GM18907 (cell line): Measurements from ENCODE around the gene SLC22A23.

ENCODE experiments used
- ATAC-seq: cut with Tn5 transposase; IDR thresholded peaks from one replicate; pipeline ENCODE4 v1.9.1; 2021; ENCODE audit warnings: mild to moderate bottlenecking, moderate library complexity; ENCODE audit not compliant: unreplicated experiment

Gene SLC22A23

DNA sequence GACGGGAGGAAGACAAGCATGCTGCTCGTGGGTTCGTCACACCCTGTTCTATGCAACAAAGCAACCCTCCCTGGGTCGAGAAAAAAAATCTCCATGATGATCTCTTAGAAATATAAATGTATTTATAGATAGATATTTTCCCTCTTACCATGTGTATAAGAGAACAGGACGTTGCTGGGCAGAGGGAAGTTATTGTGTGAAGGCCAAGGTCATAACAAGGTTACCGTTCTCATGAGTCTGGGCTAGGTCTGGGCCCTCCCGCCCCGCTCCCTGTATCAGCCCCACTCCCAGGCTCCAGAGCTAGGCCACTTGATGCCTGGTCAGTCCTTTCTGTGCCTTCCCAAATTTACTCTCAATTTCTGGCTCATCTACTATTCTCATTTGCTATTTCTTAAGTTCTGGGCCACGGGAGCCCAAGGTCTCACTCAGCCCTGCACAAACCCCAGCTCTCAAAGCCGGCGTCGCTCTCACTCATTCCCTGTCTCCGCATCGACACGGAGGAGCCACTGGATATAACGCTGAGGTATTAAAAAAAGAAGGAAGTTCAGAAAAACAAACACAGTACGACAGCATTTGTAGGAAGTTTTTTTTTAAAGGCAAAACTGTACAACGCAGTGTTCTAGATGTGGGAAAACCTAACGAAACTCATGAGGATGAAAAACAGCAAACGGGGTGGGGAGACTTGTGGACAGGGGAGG, 101.3 kb downstream of the SLC22A23 start:
- ATAC-seq, result no peak

DNA sequence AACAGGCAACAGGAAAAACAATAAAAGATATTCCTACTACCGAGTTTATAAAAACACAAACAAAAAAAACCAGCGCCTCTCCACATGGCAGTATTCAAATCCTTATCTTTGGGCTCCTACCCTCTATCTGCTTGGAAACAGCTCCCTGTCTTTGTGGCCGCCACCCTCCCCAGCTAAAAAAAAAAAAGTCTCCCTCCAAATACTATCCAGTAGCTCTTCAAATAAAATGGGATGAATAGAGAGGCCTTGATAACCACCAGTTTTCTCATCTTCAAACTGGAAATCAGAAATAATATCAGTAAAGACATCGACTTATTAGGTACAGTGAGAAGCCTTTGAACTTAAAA, 101.9 kb downstream of the SLC22A23 start:
- ATAC-seq, result no peak

DNA sequence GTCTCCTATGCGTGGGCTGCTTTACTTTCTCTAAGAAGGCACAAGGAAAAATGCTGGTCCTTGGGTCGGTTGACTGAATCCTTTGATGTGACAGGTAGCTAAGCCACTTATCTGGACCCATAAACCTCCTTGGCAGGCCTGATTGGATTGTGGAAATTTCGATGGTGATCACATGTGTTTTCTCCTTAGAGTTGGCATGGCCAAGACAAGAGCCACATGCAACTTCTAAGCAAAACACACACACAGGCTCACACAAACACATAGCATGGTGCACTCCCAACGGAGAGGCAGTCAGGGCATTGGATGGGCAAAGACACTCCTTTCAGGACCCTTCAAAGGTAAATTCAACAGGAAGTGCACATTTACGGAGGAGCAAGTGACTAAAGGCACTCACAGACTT, 102.9 kb downstream of the SLC22A23 start:
- ATAC-seq, result no peak

DNA sequence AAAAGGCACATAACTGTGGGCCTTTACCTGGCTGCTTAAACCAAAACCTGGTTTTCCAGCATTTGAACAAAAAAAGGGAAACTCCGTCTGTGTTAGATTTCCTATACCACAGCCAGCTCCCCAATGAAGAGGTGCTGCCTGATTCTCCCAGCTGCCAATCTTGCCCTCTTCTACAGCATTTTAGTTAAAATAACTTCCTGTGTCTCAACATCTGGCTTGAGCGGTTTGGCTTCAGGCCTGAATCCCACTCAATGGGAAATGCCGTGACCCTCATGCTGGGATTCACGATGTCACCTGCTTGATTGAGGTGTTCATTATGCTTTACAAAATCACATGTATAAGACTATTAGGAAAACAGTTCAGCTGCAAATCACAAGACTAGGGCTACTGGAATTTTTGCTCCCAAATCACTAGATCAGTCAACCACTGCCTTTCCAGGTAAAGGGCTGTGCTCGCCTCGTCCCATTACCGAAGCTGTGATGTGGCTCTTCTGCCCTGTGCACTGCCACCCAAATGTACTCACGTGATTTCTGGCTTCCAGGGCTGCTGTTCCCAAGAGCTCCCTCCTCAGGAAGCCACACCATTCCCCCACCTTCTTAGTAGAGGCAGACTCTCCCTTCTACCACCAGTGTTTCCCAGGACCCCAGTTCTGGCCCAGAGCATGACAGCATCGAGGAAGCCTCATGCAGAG, 103.5 kb downstream of the SLC22A23 start:
- no peak for ATAC-seq

DNA sequence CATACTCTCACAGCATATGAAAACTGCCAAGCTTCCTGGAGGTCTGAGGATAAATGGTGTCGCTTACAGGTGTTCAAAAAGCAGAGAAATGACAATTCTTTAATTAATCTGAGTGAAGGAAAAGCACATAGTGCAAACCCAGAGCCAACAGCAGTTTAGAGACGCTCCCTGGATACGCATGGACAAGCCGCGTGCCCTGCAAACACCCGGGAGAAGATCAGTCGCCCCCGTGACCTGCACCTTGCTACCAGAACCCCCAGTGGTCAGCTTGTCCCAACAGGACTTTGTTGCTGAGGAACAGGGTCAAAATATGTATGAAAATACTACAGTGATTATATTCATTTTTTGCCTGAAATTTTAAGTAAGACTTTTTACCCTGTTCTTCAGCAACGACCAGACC, 104.2 kb downstream of the SLC22A23 start:
- ATAC-seq, result no peak

DNA sequence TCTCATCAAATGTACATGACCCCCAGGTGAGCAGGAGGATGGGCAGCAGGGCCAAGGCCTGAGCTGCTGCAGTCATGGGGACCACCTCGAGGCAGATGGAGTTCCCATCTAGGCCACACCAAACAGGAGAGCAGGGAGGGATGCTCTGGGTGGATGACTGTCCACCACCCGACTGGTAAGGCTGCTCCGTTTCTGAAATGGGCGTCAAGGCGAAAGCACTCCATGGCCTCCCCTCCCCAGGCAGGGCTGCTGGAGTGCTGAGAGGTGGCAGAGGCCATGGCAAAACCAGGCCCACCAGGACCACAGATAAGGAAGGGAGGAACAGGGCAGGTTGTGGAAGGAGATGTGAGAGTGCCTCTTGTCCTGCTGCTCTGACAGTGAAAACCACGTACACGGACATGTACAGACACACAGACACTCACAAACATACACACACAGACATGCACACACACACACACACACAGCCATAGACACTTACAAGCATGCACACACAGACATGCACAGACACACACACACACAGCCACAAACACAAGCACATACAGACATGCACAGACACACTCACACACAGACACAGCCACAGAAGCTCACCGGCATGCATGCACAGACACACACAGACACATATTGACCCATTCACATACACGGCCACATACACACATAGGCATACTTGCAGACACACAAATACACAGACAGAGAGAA, 104.9 kb downstream of the SLC22A23 start:
- no peak for ATAC-seq

DNA sequence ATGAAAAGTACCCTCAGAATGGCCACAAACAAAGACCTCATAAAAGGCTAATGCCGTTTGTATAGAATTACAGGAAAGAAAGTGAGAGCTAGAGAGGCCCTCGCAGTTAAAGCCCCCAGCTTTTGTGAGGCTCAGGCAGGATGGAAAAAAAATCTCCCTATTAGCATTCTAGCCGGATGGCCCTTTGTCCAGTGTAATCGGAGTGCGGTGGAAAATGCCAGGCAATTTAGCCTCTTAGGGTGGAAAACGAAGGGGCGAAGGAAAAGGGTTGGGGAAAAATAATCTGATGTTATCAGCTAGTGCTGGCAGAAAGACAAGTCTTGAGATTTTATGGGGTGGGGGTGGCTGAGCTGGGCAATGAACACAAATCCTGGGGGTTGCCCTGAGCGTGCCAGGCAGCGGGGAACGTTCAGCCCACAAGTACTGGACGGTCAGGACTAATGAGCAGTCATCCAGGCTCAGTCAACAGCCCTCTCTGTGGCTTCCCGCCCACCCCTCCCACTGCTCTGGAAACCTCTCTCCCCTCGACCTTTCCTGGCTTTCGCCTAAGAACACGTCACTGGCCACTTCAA, 105.7 kb downstream of the SLC22A23 start:
- ATAC-seq, result no peak

DNA sequence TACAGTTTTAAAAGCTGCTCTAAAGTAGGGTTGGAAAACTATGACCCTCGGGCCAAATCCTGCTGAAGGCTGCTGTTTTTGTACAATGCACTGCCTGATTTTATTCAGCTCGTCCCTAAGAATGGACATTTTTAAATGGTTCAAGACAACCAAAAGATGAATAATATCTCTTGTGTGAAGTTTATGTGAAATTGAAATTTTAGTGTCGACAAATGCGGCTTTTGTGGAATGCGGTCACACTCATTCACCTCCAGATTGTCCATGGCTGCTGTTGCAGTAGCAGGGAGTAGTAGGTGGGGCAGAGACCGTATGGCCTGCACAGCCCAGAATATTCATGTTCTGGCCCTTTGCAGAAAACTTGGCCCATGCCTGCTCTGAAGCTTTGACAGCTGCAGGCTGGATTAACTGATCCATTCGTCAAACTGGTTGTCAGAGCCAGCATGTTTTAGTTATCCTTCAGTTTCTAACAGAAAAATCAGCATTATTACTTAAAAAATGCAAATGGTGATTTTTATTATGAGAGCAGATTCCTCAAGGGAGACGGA, 106.5 kb downstream of the SLC22A23 start:
- no peak for ATAC-seq

DNA sequence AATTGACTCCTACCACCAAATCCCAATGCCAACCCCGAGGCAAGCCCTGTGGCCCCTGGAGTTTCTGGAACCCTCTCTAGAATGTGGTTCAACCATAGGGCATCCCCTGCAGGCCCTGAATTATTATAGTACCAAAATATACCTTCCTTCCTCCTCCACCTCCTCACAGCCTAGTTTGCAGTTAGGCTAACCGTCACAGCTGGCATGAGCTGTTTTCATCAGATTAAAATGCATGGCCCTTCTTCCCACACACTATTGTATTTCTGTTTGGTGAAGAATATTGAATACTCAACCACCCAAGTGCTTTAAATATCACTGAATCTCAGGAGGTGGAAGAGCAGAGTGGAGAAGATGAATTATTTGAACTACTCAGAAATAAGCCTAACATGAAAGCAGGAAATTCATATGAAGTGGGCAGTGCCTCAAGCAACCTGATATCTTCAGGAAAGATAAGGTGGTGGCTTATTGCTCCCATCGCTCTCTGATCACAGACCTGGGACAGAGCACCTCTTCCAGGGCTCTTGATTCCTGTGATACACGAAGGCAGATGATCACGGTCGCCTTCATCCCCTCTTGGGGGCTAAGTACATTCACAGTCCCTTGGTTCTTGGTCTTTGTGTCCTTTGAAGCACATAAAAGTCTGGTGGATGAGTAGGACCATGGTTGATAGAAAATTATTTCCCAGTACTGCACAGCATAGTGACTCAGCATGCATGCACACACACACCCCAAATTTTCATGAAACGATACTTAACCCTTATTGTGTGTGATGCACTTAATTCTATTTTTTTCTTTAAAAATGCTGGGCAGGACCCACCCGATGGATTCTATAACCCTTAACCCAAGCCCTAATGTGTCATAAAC, 107.2 kb downstream of the SLC22A23 start:
- ATAC-seq, result no peak

DNA sequence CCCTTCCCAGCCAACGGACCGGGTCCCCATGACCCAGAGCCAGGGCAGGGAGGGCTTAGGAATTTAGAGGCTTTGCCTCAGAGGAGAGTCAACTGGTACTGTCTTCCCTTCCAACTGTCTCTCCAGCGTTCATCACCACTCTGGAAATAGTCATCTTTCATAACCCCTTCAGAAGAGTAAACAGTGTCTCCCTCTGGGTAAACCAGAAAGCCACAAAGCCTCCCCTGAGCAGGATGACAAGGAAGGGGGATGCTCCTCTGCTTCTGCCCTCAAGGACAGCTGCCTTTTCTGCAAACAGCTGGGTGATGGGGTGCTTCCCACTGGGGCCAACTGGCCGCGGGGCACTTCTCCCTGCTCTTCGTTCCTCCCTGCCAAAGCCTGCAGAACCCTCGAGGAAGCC, 108.0 kb downstream of the SLC22A23 start:
- ATAC-seq, result no peak

DNA sequence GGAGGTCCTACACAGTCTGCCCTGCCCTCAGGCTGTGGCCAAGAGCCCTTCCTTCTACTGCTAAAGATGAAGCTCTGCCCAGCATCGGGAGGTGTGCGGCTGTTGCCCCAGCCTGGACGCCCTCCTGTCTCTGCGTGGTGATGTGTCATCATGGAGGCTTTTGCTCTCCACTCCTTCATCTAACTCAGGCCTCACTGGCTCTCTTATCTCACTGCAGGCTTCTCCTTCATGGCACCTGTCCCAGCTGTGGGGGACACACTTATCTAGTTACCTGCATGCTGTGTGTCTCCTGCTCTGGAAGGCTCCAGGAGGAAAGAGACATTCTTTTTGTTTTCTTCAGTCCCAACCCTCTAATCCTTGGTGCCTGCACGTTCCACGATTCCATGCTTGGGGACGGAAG, 109.0 kb downstream of the SLC22A23 start:
- ATAC-seq, result no peak

DNA sequence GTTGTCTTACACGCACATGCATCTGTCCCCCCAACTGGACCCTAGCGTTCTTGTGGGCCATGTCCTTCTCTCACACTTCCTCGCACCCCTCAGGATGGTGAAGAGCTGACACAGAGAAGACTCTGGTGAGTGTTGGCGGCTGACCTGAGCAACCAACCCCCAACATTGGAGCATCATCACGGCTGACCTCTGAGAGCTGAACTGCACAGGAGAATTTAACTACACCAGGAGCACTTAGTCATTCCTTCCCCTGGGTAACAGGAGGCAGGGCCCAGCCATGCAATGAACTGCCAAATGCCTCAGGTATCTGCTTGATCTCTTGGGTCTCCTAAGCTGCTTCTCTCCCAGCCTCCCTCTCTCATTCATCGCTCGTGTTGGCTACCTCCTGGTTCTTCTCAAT, 109.6 kb downstream of the SLC22A23 start:
- ATAC-seq, result no peak

DNA sequence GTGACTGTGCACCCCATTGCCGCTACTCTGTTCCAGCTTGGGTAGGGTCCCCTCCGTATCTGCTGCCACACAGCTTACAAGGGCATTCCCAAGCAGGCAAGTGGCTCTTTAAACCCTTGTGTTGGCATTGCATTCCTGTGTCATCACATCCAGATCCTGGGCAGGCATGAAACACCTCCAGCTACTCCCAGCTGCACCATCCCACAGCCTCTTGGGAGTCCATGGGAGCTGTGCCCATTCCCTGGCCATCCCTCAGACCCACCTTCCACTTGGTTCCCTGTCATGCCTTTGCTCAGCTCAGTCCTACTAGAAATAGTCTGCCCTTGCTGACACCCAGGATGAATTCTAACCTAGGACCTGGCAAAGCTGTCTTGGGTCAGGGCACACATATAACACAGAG, 110.4 kb downstream of the SLC22A23 start:
- no peak for ATAC-seq

DNA sequence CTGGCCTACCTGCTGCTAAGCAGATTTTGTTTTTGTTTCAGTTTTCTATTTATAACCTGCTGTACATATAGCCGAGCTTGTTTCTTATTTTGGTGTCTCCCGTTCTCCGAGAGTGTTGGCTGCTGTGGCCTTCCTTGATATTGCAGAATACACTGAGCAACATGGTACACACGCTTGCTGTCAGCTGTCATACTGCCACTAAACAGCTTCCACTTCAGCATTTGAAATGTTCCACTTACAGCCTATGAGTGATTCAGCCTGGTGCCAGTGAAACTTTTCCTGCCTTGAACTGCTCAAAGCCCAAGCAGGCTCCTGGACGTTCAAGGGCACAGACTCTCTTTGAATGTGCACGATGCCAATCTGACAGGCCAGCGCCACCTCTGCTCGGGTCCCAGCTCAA, 111.0 kb downstream of the SLC22A23 start:
- ATAC-seq, result no peak

DNA sequence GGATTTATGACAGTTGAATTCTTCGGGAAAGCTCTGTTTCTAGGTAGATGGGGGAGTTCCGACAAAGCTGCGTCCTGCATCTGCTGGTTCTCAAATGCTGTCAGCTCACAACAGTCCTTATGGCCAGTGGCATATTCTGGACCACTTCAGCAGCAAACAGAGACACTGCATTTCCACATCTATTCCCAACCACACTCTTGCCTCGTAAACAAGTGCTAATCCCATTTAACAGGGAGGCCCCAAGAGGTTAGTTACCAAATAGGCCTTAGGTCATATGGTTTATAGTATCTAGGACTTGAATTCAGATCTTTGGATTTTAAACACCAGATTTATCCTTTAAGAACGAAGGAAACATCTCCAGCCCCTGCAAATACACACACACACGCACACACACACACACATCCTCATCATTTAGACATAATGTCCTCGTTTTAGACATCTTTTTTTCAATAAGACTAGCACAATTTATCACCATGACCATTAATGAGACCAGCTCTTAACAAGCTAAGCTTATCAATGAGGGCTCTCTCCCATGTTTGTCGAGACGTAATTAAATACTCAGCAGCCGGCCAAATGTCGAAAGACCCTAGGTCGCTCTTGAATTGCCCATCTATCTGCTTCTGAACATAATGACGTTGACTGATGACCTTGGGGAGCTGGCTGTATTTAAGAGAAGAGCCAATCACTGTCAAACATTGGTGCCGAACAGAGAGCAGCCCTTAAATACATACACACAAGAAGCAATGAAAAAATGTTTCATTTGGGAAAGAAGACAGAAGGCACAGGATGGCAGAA, 113.6 kb downstream of the SLC22A23 start:
- no peak for ATAC-seq

DNA sequence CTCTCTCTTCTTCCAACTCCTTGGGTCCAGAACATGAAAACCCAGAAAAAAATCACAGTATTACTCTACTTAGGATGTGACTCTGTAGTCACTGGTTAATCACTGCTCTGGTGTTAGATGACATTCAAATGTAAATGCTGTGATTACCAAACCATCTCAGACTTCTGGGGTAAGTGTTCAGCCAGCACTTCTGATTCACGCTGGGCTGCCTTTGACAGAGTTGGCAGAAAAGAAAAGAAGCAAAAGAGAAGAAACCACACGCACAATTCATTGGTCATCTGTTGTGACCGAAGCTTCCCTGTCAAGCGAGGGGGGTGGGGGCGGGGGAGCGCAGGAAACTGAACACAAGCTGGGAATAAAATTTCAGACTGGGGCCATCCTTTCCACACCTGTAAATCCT, 115.4 kb downstream of the SLC22A23 start:
- ATAC-seq, result no peak

DNA sequence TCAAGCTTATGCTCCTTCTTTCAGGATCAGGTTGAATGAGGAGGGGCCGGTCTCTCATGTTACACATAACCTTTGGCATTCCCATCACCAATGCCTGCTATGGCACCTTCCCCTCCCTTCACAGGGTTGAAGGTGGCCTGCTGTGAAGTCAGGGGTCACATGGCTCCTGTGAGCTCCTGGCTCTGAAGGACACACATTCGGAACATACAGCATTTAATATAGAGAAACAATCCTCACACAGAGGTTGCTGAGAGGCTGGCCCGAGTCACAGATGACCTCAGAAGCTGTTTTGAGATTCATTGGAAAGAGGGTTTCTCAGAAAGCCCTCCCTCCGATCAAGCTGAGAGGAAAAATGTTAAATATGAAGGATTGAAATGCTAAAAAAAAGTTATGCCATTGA, 116.0 kb downstream of the SLC22A23 start:
- ATAC-seq, result no peak

DNA sequence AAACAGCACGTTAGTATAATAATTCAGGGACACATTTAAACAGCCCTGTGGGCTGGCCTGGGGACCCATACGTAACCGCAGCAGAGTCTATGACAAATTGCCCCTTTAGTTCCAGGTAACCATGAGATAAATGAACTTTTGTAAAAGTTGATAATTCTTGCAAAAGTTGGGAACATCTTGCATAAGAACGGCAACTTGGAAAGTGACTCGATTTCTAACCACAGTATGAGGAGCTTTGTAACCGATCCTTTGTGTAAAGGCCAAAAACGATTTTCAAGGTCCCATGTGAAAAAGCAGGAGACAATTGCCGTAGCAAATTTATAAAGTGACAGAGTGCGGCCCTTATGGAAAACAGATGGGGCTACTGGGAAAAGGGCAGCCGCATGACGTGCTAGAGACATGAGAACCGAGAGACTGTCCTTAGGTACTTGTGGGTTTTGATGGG, 116.5 kb downstream of the SLC22A23 start:
- no peak for ATAC-seq

DNA sequence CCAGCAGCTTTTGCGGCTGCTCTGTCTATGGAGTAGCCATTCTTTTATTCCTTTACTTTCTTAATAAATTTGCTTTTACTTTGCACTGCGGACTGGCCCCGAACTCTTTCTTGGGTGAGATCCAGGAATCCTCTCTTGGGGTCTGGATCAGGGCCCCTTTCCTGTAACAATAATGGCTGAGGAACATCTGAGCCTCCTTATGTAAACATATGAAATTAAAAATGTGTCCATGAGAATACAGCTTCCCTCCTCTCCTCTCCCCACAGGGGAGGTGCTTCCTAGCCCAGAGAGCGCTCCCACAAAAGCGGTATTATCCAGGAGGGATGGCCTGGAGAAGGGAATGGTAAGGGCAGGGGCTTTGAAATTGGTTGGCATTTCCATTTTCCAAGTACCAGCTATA, 117.0 kb downstream of the SLC22A23 start:
- no peak for ATAC-seq
